HepG2 (cell line): ENCODE data around the gene FBXW12. TPM values are rescaled to one million over a fixed set of nuclear protein-coding genes. Genes with fewer than 3 reads are reported as not detected.
A peak's percentile ranks its signal among the peaks of the same experiment; 100 is the strongest.

Experiments
- AGO1 ChIP-seq: fragments of 200-400 bp; formaldehyde crosslinking; IDR thresholded peaks from 2 replicates; pipeline ENCODE4 v1.6.1; 2017; ENCODE audit warnings: mild to moderate bottlenecking, low read depth, low read length, moderate library complexity; ENCODE audit not compliant: poor library complexity, severe bottlenecking
- AGO2 ChIP-seq: fragments of 200-400 bp; formaldehyde crosslinking; optimal IDR thresholded peaks from 2 replicates; pipeline ENCODE3; 2017; ENCODE audit warnings: mild to moderate bottlenecking, low read depth, low read length, moderate library complexity
- ARID2 ChIP-seq: sonication (generic); formaldehyde crosslinking; IDR thresholded peaks from 2 replicates; pipeline ENCODE4 v1.8.1; 2022; ENCODE audit warnings: mild to moderate bottlenecking, missing genetic modification reagents, borderline replicate concordance
- ARID4A ChIP-seq: sonication (generic); formaldehyde crosslinking; IDR thresholded peaks from 2 replicates; pipeline ENCODE4 v1.5.0; 2020; ENCODE audit warnings: mild to moderate bottlenecking, missing genetic modification reagents, borderline replicate concordance
- ETV6 ChIP-seq: sonication (generic); formaldehyde crosslinking; conservative IDR thresholded peaks from 2 replicates; pipeline ENCODE4 v1.4.0; 2020; ENCODE audit warnings: missing genetic modification reagents
- HNF4G ChIP-seq, 2 experiments: sonication (generic) in 1 of 2; formaldehyde crosslinking in 1 of 2; IDR thresholded peaks; 2 replicates each; pipeline versions ENCODE4 v1.4.0 to v1.6.1; 2011 to 2020; ENCODE audit warnings: borderline replicate concordance in 2 of 2, low read depth in 2 of 2, mild to moderate bottlenecking in 2 of 2, low read length in 1 of 2, missing genetic modification reagents in 1 of 2, moderate library complexity in 1 of 2
- KDM3A ChIP-seq: IDR thresholded peaks from 2 replicates; pipeline ENCODE4 v1.6.1; 2018; ENCODE audit warnings: low read depth, missing compliant biosample characterization
- NFATC3 ChIP-seq: sonication (generic); formaldehyde crosslinking; IDR thresholded peaks from 2 replicates; pipeline ENCODE4 v1.5.1; 2020; ENCODE audit warnings: mild to moderate bottlenecking, missing genetic modification reagents
- PREB ChIP-seq: sonication (generic); formaldehyde crosslinking; IDR thresholded peaks from 2 replicates; pipeline ENCODE4 v1.4.0; 2020; ENCODE audit warnings: missing genetic modification reagents
- PRMT3 ChIP-seq: sonication (generic); formaldehyde crosslinking; IDR thresholded peaks from 2 replicates; pipeline ENCODE4 v1.8.1; 2022; ENCODE audit warnings: low read depth, mild to moderate bottlenecking, moderate library complexity, missing genetic modification reagents, borderline replicate concordance
- REL ChIP-seq: sonication (generic); formaldehyde crosslinking; conservative IDR thresholded peaks from 2 replicates; pipeline ENCODE4 v1.8.0; 2022; ENCODE audit warnings: mild to moderate bottlenecking, missing genetic modification reagents, moderate library complexity
- RELA ChIP-seq: sonication (generic); formaldehyde crosslinking; IDR thresholded peaks from 2 replicates; pipeline ENCODE4 v1.4.0; 2020; ENCODE audit warnings: missing genetic modification reagents
- SNAPC5 ChIP-seq: sonication (generic); formaldehyde crosslinking; IDR thresholded peaks from 2 replicates; pipeline ENCODE4 v1.8.1; 2023; ENCODE audit warnings: mild to moderate bottlenecking, missing genetic modification reagents, borderline replicate concordance
- TEF ChIP-seq: sonication (generic); formaldehyde crosslinking; IDR thresholded peaks from 2 replicates; pipeline ENCODE4 v1.5.0; 2020; ENCODE audit warnings: missing genetic modification reagents
- ZFP91 ChIP-seq: sonication (generic); formaldehyde crosslinking; IDR thresholded peaks from 2 replicates; pipeline ENCODE4 v1.9.0; 2022; ENCODE audit warnings: missing genetic modification reagents, mild to moderate bottlenecking, borderline replicate concordance
- ZNF382 ChIP-seq: sonication (generic); formaldehyde crosslinking; IDR thresholded peaks from 2 replicates; pipeline ENCODE4 v1.5.0; 2020; ENCODE audit warnings: missing genetic modification reagents, mild to moderate bottlenecking, borderline replicate concordance
- ZNF530 ChIP-seq: sonication (generic); formaldehyde crosslinking; IDR thresholded peaks from 2 replicates; pipeline ENCODE4 v1.5.0; 2020; ENCODE audit warnings: low read depth, mild to moderate bottlenecking, missing genetic modification reagents
- ZNF792 ChIP-seq: IDR thresholded peaks from 2 replicates; pipeline ENCODE4 v1.6.1; 2016
- ZSCAN30 ChIP-seq: sonication (generic); formaldehyde crosslinking; IDR thresholded peaks from 2 replicates; pipeline ENCODE4 v1.5.0; 2020; ENCODE audit warnings: mild to moderate bottlenecking, missing genetic modification reagents
- polyA plus RNA-seq, 8 experiments: library from polyadenylated mRNA; depleted of rRNA in 3 of 8; stranded (reverse) in 7 of 8; unstranded in 1 of 8; fragments of >200 nt; fragmentation: Illumina TruSeq in 4 of 8; extraction: Trizol in 4 of 8; gene quantifications; 2 replicates each; pipeline versions ENCODE4 v1.2.1 to v1.2.3, GENCODE V29; 2011 to 2016; ENCODE audit warnings: low read depth in 4 of 8, missing spikeins in 1 of 8, mixed read lengths in 1 of 8; ENCODE audit not compliant: insufficient read depth in 1 of 8
- total RNA-seq, 5 experiments: library from RNA; depleted of rRNA; stranded (reverse); fragments of >200 nt; fragmentation: Illumina TruSeq; extraction: Trizol; gene quantifications; 2 replicates each; pipeline ENCODE4 v1.2.3, GENCODE V29; 2016; ENCODE audit warnings: low read depth in 1 of 5

Gene FBXW12
- total and polyA plus RNA-seq, 2 of the 13 experiments (the other 11 are each of a cell fraction or from before 2014, with no cell fraction given), result not detected

GRCh38 chr3:48429960-48430707 is 58.1 kb downstream of the FBXW12 start, which contains the start of gene PLXNB1 (continued):
- peak; percentile 85; the same call in 1 of the 2 replicates for TF ChIP-seq ARID4A (CRISPR knock-in tag)
- TF ChIP-seq AGO1, result peak; percentile 24
- TF ChIP-seq AGO2, result peak; percentile 24
- no peak for TF ChIP-seq ZNF382
- no peak for TF ChIP-seq ZNF530 (CRISPR knock-in tag)
- no peak for TF ChIP-seq ETV6
- no peak for TF ChIP-seq ARID2 (CRISPR knock-in tag)
- no peak for TF ChIP-seq TEF (CRISPR knock-in tag)
- TF ChIP-seq ZSCAN30 (CRISPR knock-in tag), result no peak
- TF ChIP-seq ZFP91 (CRISPR knock-in tag), result peak; percentile 83; the same call in 1 of the 2 replicates
- peak; percentile 66; the same call in 1 of the 2 replicates for TF ChIP-seq ZNF792 (CRISPR knock-in tag)
- peak; percentile 94 for TF ChIP-seq HNF4G (IDR thresholded peaks at IDR 0.05; ENCODE audit: borderline replicate concordance, low read depth, low read length)
- peak; percentile 86 for TF ChIP-seq HNF4G (CRISPR knock-in tag; IDR thresholded peaks at IDR 0.05; ENCODE audit: borderline replicate concordance, low read depth)
- no peak; the same call in 1 of the 2 replicates for TF ChIP-seq RELA (CRISPR knock-in tag)
- TF ChIP-seq SNAPC5 (CRISPR knock-in tag), result 0 out of 2 replicates have a peak, but pooled peaks have one; percentile 66
- TF ChIP-seq NFATC3 (CRISPR knock-in tag), result peak; percentile 76; the same call in 1 of the 2 replicates
- TF ChIP-seq REL (CRISPR knock-in tag), result peak; percentile 67; the same call in 1 of the 2 replicates
- no peak; the same call in 1 of the 2 replicates for TF ChIP-seq KDM3A
- no peak for TF ChIP-seq PREB (CRISPR knock-in tag)
- no peak for TF ChIP-seq PRMT3 (CRISPR knock-in tag)
